NCI-H2196 treated with DMSO at 0.1 percent for 48 hours (cell line): ENCODE data around the gene SPSB4.
A peak's percentile ranks its signal among the peaks of the same experiment; 100 is the strongest.
"Not testable (repeated sequence)": the region's sequence is repeated elsewhere in the genome, so short reads cannot be mapped to it uniquely, and the experiment has no call there.

Experiments
- DNase-seq: peaks from one replicate; lab custom pipeline; 2025; ENCODE audit not compliant: unreplicated experiment; lab: John Stamatoyannopoulos, UW

Gene SPSB4

GRCh38 chr3:141050576-141051442, at the start of gene SPSB4:
TSS of gene SPSB4 (plus strand) at chr3:141051347. CDS start at chr3:141066105, 14,758 bp downstream.
- peak; percentile 59 for DNase-seq

DNA sequence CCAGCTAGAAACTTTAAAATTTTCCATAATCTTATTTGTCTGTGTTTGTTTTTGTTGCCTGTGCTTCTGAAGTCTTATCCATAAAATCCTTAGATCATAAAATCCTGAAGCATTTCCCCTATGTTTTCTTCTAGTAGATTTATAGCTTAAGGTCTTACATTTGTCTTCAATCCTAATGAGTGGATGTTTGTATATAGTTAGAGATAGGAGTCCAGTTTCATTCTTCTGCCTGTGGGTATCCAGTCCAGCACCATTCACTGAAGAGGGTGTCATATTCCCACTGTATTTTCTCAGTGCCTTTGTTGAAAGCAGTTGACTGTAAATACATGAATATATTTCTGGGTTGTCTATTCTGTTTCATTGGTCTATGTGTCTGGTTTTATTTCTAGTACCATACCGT, 44.8 kb upstream of the SPSB4 start:
- no peak for DNase-seq

DNA sequence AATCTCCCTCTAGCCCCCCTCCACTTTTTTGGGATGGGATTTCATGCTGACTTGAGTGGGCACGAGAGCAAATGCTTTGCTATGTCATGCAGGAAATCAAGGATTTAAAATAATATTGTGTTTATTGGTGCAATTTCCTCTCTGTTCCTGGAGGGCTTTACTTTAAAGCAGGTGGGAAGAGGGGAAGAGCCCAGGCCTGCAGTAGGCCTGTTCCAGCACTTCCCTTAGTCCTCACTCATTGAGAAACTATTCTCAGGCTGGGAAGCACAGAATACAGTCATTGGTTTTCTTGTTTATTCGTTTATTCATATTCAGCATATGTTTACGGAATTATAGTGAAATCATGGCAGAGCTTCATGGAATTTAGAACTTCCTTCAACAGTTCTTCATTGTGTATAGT, 41.7 kb upstream of the SPSB4 start:
- DNase-seq, result no peak

DNA sequence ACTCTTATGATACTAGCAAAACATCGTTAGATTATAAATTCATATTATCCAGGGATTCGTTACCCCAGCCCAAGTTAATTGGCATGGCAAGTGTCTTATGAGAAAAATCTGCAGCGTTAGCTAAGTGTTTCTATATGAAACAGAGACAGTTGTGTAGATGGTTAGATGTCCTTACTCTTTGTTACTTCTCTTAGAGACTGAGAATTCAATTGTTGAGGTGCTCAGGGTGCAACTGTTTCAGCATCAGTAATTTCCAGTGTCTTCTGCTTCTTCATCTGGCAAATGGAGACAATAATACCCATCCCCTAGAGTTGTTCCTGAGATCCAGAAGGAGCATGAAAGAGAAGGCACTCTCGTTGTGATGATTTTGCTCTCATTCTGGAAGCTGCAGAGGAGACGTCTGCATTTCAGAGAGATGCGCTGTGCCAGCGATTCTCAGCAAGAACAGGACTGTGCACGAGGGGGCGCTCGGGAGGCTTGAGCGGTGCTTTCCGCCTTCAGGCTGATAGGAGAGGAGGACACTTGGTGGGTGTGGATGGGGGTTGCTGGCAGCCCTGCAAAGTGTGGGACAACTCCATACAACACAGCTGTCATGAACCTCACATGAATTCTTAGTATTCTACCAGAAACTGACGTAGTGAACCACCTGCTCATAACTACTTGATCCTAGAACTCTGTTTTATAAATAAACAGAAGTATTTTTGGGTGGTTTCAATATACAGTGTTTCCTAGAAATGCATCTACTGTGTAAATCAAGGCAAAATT, 39.7 kb upstream of the SPSB4 start:
- peak; percentile 25 for DNase-seq

- no peak for DNase-seq
These were observed 39.2 kb upstream of the SPSB4 start for GRCh38 chr3:141011997-141012262.

GRCh38 chr3:141012571-141012970, 38.6 kb upstream of the SPSB4 start:
- DNase-seq, result no peak

- no peak for DNase-seq
These were observed 35.7 kb upstream of the SPSB4 start for GRCh38 chr3:141015481-141015880.

DNA sequence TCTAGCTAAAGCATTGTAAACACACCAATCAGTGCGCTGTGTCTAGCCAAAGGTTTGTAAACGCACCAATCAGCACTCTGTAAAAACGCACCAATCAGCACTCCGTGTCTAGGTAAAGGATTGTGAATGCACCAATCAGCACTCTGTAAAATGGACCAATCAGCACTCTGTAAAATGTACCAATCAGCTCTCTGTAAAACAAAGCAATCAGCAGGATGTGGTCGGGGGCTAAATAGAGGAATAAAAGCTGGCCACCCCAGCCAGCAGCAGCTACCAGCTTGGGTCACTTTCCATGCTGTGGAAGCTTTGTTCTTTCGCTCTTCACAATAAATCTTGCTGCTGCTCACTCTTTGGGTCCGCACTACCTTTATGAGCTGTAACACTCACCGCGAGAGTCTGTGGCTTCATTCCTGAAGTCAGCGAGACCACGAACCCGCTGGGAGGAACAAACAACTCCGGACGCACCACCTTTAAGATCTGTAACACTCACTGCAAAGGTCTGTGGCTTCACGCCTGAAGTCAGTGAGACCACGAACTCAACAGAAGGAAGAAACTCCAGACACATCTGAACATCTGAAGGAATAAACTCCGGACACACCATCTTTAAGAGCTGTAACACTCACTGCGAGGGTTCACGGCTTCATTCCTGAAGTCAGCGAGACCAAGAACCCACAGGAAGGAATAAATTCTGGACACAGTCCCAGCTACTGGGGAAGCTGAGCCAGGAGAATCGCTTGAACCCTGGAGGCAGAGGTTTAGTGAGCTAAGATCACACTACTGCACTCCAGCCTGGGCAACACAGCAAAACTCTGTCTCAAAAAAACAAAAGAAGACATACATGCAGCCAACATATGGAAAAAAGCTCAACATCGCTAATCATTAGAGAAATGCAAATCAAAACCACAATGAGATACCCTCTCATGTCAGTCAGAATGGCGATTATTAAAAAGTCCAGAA, 33.5 kb upstream of the SPSB4 start:
- not testable (repeated sequence) for DNase-seq

GRCh38 chr3:141019244-141019643, 31.9 kb upstream of the SPSB4 start:
- DNase-seq, result no peak

GRCh38 chr3:141020143-141020830, 30.9 kb upstream of the SPSB4 start:
- DNase-seq, result no peak

- no peak for DNase-seq
These were observed 29.9 kb upstream of the SPSB4 start for GRCh38 chr3:141021261-141021660.

DNA sequence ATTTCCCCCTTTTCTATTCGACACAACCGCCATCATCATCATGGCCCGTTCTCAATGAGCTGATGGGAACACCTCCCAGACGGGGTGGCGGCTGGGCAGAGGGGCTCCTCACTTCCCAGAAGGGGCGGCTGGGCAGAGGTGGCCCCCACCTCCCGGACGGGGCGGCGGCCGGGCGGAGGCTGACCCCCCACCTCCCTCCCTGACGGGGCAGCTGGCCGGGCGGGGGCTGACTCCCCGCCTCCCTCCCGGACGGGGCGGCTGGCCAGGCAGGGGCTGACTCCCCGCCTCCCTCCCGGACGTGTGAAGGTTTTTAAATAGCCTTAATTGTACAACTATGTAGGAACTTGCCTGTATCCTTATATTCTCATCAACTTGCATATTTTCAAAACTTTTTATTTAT, 20.9 kb upstream of the SPSB4 start:
- no peak for DNase-seq

DNA sequence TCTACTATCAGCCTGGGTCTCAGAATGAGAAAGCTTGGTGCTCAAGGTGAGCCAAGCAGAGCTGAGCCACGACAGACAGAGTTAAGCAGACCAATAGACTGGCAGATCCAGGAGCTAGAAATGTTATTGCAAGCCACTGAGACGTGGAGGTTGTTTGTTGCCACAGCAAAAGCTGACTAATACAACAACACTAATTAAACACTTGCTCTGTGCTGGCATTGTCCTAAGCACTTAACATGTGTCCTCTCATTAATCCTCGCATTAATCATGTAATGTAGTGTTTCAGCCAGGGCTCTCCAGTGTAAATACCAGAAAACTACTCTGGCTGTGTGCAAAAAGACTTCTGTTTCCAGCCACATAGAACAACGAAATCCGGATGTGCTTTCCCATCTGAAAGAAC, 11.6 kb upstream of the SPSB4 start:
- DNase-seq, result no peak

- no peak for DNase-seq
These were observed 6.2 kb upstream of the SPSB4 start for GRCh38 chr3:141044695-141045641.

GRCh38 chr3:141045849-141046248, 5.3 kb upstream of the SPSB4 start:
- DNase-seq, result no peak

DNA sequence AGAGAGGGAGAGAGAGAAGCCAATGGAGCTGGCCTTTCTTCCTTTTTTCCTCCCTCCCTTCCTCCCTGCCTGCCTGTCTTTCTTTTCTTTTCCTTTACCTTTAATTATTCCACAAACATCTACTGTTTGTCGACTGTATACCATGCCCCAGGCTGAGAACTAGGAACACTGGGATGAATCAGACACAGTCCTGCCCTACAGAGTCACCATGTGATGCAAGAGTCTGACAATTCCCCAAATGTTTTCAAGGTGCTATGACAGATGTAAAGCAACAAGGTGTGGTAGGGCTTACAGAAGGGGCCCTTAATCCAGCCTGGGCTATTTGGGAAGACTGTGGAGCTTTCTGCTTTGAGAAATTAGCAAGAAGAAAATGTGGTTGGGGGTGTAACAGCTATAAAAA, 4.0 kb upstream of the SPSB4 start:
- no peak for DNase-seq

GRCh38 chr3:141049681-141050080, 1.5 kb upstream of the SPSB4 start:
- no peak for DNase-seq

GRCh38 chr3:141051443-141052200, 475 bp downstream of the SPSB4 start:
- no peak for DNase-seq
